ENCODE measurements around the gene PRAME.
"Not testable (repeated sequence)": the region's sequence is repeated elsewhere in the genome, so short reads cannot be mapped to it uniquely, and the experiment has no call there.

The PRAME gene

GRCh38 chr22:22558972-22559603 is at the start of gene PRAME:
PRAME (minus strand) TSS chr22:22559265; CDS start chr22:22556832, 2,433 bp downstream.
- peak; percentile 83 to 91 for DNase-seq (ENCODE audit: low read depth in 2 of 2)

GRCh38 chr22:22608022-22608421 is 49.0 kb upstream of the PRAME start:
- not testable (repeated sequence) for DNase-seq (ENCODE audit: low read depth in 2 of 2)

GRCh38 chr22:22605074-22605404 is 46.0 kb upstream of the PRAME start:
- DNase-seq (ENCODE audit: low read depth in 2 of 2) = no peak

GRCh38 chr22:22604326-22605073 is 45.4 kb upstream of the PRAME start:
- no peak for DNase-seq (ENCODE audit: low read depth in 2 of 2)

GRCh38 chr22:22603470-22603947 is 44.4 kb upstream of the PRAME start:
- DNase-seq (ENCODE audit: low read depth in 2 of 2) = no peak

GRCh38 chr22:22600531-22601261 is 41.6 kb upstream of the PRAME start:
- no peak for DNase-seq (ENCODE audit: low read depth in 2 of 2)

- DNase-seq (ENCODE audit: low read depth in 2 of 2) = no peak
These were observed 40.2 kb upstream of the PRAME start for GRCh38 chr22:22599248-22599647.

- DNase-seq (ENCODE audit: low read depth in 2 of 2) = no peak
These were observed 39.1 kb upstream of the PRAME start for GRCh38 chr22:22598144-22598543.

GRCh38 chr22:22595001-22595835 is 36.2 kb upstream of the PRAME start:
- DNase-seq (ENCODE audit: low read depth in 2 of 2) = no peak

GRCh38 chr22:22593964-22594656 is 35.0 kb upstream of the PRAME start:
- DNase-seq (ENCODE audit: low read depth in 2 of 2) = peak; percentile 50 to 53

GRCh38 chr22:22593250-22593649 is 34.2 kb upstream of the PRAME start:
- no peak for DNase-seq (ENCODE audit: low read depth in 2 of 2)

GRCh38 chr22:22591348-22592299 is 32.6 kb upstream of the PRAME start:
- no peak for DNase-seq (ENCODE audit: low read depth in 2 of 2)

- no peak for DNase-seq (ENCODE audit: low read depth in 2 of 2)
These were observed 31.2 kb upstream of the PRAME start for GRCh38 chr22:22590136-22590891.

GRCh38 chr22:22588485-22589164 is 29.6 kb upstream of the PRAME start:
- DNase-seq (ENCODE audit: low read depth in 2 of 2) = no peak

- no peak for DNase-seq (ENCODE audit: low read depth in 2 of 2)
These were observed 28.6 kb upstream of the PRAME start for GRCh38 chr22:22587577-22588188.

- DNase-seq (ENCODE audit: low read depth in 2 of 2) = no peak
These were observed 25.7 kb upstream of the PRAME start for GRCh38 chr22:22584722-22585121.

GRCh38 chr22:22583030-22583429 is 24.0 kb upstream of the PRAME start:
- no peak for DNase-seq (ENCODE audit: low read depth in 2 of 2)

- DNase-seq (ENCODE audit: low read depth in 2 of 2) = not testable (repeated sequence)
These were observed 22.5 kb upstream of the PRAME start for GRCh38 chr22:22581524-22581923.
